ENCODE measurements around the gene FLT1. TPM values are rescaled to one million over a fixed set of nuclear protein-coding genes. Genes with fewer than 3 reads are reported as not detected.

The FLT1 gene
- polyA plus RNA-seq, 2 of the 4 experiments (the other 2 are of a cell fraction): not detected

GRCh38 chr13:28467034-28467433, 27.9 kb downstream of the FLT1 start:
- 81% methylated on average over 3 of the region's 3 CpGs for WGBS (ENCODE audit: missing lambda C conversion rate)
- DNase-seq (ENCODE audit: low read depth in 1 of 2, low spot score in 1 of 2) (no peak), ATAC-seq (no peak), FAIRE-seq (no peak)
- H3K9me3 ChIP-seq: no peaks in the 10 kb centered on the region
- no peaks in the 10 kb centered on the region for H3K4me1 ChIP-seq
- no peak overlapping the region for H3K4me3 ChIP-seq
- ChIA-PET CTCF (no interaction called here), POLR2A (no interaction called here)
- H3K4me2 ChIP-seq: no peak overlapping the region
- TF ChIP-seq NPAS2 (CRISPR knock-in tag; IDR thresholded peaks at IDR 0.05; ENCODE audit: borderline replicate concordance) (no peak), MAZ (IDR thresholded peaks at IDR 0.05; ENCODE audit: borderline replicate concordance, low read depth, low read length) (no peak), EHF (CRISPR knock-in tag; IDR thresholded peaks at IDR 0.05) (no peak), PHF8 (IDR thresholded peaks at IDR 0.05; ENCODE audit: borderline replicate concordance, low read depth) (no peak), ZFP36 (IDR thresholded peaks at IDR 0.05; ENCODE audit: borderline replicate concordance, partially characterized antibody) (no peak), HOXB13 (CRISPR knock-in tag; IDR thresholded peaks at IDR 0.05; ENCODE audit: low read depth) (no peak), RNF2 (IDR thresholded peaks at IDR 0.05; ENCODE audit: borderline replicate concordance, low read depth) (no peak), BHLHE40 (IDR thresholded peaks at IDR 0.05; ENCODE audit: low read depth, low read length) (no peak), MAFK (IDR thresholded peaks at IDR 0.05; ENCODE audit: partially characterized antibody) (no peak), HMGXB4 (CRISPR knock-in tag; IDR thresholded peaks at IDR 0.05; ENCODE audit: borderline replicate concordance) (no peak), EP300 (IDR thresholded peaks at IDR 0.05) (no peak), BCL3 (IDR thresholded peaks at IDR 0.05) (no peak), HOXB5 (CRISPR knock-in tag; IDR thresholded peaks at IDR 0.05) (no peak), TP53 (CRISPR knock-in tag; IDR thresholded peaks at IDR 0.05) (no peak), NR3C1 (IDR thresholded peaks at IDR 0.05) (no peak), ELK1 (IDR thresholded peaks at IDR 0.05; ENCODE audit: low read depth, low read length) (no peak), FOXS1 (CRISPR knock-in tag; IDR thresholded peaks at IDR 0.05) (no peak), JUNB (IDR thresholded peaks at IDR 0.05) (no peak), FOSL2 (IDR thresholded peaks at IDR 0.05) (no peak), FOSL2 (CRISPR knock-in tag; IDR thresholded peaks at IDR 0.05) (no peak)
- H3K27ac ChIP-seq: no peak overlapping the region

- DNase-seq (ENCODE audit: low read depth in 1 of 2, low spot score in 1 of 2): no peak
- CTCF ChIA-PET: no interaction called here
- Histone ChIP-seq H3K4me3 (no peak overlapping the region), H3K9me3 (no peaks in the 10 kb centered on the region), H3K4me2 (no peak overlapping the region), H3K4me1 (no peaks in the 10 kb centered on the region), H3K27ac (no peak overlapping the region)
- TF ChIP-seq HES2 (IDR thresholded peaks at IDR 0.05): no peak
- TF ChIP-seq ZNF302 (CRISPR knock-in tag; IDR thresholded peaks at IDR 0.05): no peak
- no peak for TF ChIP-seq GATA3 (IDR thresholded peaks at IDR 0.05; ENCODE audit: borderline replicate concordance)
- no peak for TF ChIP-seq EHF (CRISPR knock-in tag; IDR thresholded peaks at IDR 0.05)
- no peak for TF ChIP-seq ESRRA (IDR thresholded peaks at IDR 0.05; ENCODE audit: borderline replicate concordance, low read length)
- no peak for TF ChIP-seq BHLHE40 (IDR thresholded peaks at IDR 0.05; ENCODE audit: low read depth, low read length)
- TF ChIP-seq HOXB13 (CRISPR knock-in tag; IDR thresholded peaks at IDR 0.05; ENCODE audit: low read depth): no peak
- TF ChIP-seq HMGXB4 (CRISPR knock-in tag; IDR thresholded peaks at IDR 0.05; ENCODE audit: borderline replicate concordance): no peak
- no peak for TF ChIP-seq REST (IDR thresholded peaks at IDR 0.05)
- TF ChIP-seq NPAS2 (CRISPR knock-in tag; IDR thresholded peaks at IDR 0.05; ENCODE audit: borderline replicate concordance): no peak
- no peak for TF ChIP-seq SREBF2 (IDR thresholded peaks at IDR 0.05)
- no peak for TF ChIP-seq CBX2 (IDR thresholded peaks at IDR 0.05; ENCODE audit: borderline replicate concordance, low read depth)
- no peak for TF ChIP-seq MAX (IDR thresholded peaks at IDR 0.05)
- 30% methylated on average over 3 of the region's 3 CpGs for WGBS (ENCODE audit: missing lambda C conversion rate)
- no peak for FAIRE-seq
- ATAC-seq: no peak
- POLR2A ChIA-PET: no interaction called here
Observed at GRCh38 chr13:28466151-28466550, 28.8 kb downstream of the FLT1 start.

Data from A549 (cell line).